ENCODE measurements around the gene LAP3.

Gene LAP3

DNA sequence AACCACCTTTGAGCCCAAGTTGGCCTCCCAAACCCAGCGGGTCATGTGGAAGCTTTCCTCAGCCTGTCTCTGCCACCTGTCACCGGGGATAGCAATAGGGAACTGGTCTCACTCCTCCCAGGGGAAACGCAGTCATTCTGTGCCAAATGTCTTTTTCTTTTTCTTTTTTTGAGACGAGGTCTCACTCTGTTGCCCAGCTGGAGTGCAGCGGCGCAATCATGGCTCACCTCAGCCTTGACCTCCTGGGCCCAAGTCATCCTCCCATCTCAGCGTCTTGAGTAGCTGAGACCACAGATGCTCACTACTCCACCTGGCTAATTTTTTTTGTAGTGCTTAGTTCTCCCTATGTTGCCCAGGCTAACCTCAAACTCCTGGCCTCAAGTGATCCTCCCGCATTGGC is 77.7 kb downstream of the LAP3 start:
- Histone ChIP-seq H3K36me3 (ENCODE audit: insufficient read depth, low read length) (no peaks in the 10 kb centered on the region), H3K9ac (ENCODE audit: low read length) (no peak overlapping the region), H3K79me2 (ENCODE audit: insufficient read depth, low read length) (no peaks in the 10 kb centered on the region), H3K4me2 (ENCODE audit: low read length) (no peak overlapping the region), H3K27ac (ENCODE audit: low read depth, low read length, poor library complexity, severe bottlenecking) (no peak overlapping the region), H2AFZ (ENCODE audit: low read length) (no peak overlapping the region), H3K27me3 (ENCODE audit: insufficient read depth, low read length) (no peaks in the 10 kb centered on the region), H4K20me1 (ENCODE audit: insufficient read depth, low read length) (no peaks in the 10 kb centered on the region), H3F3A (ENCODE audit: insufficient read depth, low read length) (no peaks in the 10 kb centered on the region), H3K9me2 (ENCODE audit: low read depth, low read length) (no peaks in the 10 kb centered on the region), H3K4me1 (ENCODE audit: insufficient read depth, low read length, severe bottlenecking) (no peaks in the 10 kb centered on the region), H3K9me3 (ENCODE audit: low read length) (no peaks in the 10 kb centered on the region), H3K4me3 (ENCODE audit: low read depth, low read length, poor library complexity, severe bottlenecking) (no peak overlapping the region)
- TF ChIP-seq, protein P1, sequence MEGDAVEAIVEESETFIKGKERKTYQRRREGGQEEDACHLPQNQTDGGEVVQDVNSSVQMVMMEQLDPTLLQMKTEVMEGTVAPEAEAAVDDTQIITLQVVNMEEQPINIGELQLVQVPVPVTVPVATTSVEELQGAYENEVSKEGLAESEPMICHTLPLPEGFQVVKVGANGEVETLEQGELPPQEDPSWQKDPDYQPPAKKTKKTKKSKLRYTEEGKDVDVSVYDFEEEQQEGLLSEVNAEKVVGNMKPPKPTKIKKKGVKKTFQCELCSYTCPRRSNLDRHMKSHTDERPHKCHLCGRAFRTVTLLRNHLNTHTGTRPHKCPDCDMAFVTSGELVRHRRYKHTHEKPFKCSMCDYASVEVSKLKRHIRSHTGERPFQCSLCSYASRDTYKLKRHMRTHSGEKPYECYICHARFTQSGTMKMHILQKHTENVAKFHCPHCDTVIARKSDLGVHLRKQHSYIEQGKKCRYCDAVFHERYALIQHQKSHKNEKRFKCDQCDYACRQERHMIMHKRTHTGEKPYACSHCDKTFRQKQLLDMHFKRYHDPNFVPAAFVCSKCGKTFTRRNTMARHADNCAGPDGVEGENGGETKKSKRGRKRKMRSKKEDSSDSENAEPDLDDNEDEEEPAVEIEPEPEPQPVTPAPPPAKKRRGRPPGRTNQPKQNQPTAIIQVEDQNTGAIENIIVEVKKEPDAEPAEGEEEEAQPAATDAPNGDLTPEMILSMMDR (IDR thresholded peaks at IDR 0.05; ENCODE audit: low read length) = no peak
- TF ChIP-seq EZH2 (IDR thresholded peaks at IDR 0.05; ENCODE audit: borderline replicate concordance, low read length) = no peak

DNA sequence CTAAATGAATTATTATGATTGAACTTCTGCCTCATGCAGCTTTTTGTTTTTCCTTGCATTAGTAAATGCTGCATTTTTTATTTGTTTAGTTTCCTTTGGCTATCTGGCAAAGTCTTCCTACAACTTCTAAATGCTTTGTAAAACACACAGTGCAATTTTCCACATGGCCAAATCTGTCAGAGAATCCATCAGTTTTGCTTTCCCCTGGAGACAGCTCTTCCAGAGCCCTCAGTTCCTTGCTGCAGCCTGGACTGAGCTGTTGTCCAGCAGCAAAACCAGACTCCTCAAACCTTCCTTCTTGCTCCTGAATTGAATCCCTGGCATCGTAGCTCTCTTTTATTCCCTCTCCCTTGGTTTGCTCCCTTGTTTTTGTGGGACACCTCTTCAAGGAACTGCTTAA is 80.1 kb downstream of the LAP3 start:
- no peak overlapping the region for H3K4me3 ChIP-seq (ENCODE audit: low read depth, low read length, poor library complexity, severe bottlenecking)
- H3K36me3 ChIP-seq (ENCODE audit: insufficient read depth, low read length) = no peaks in the 10 kb centered on the region
- H3K27me3 ChIP-seq (ENCODE audit: insufficient read depth, low read length) = no peaks in the 10 kb centered on the region
- no peak overlapping the region for H3K9ac ChIP-seq (ENCODE audit: low read length)
- H3K27ac ChIP-seq (ENCODE audit: low read depth, low read length, poor library complexity, severe bottlenecking) = no peak overlapping the region
- no peaks in the 10 kb centered on the region for H3K4me1 ChIP-seq (ENCODE audit: insufficient read depth, low read length, severe bottlenecking)
- H3F3A ChIP-seq (ENCODE audit: insufficient read depth, low read length) = no peaks in the 10 kb centered on the region
- H2AFZ ChIP-seq (ENCODE audit: low read length) = no peak overlapping the region
- no peaks in the 10 kb centered on the region for H4K20me1 ChIP-seq (ENCODE audit: insufficient read depth, low read length)
- H3K79me2 ChIP-seq (ENCODE audit: insufficient read depth, low read length) = no peaks in the 10 kb centered on the region
- H3K4me2 ChIP-seq (ENCODE audit: low read length) = no peak overlapping the region
- no peaks in the 10 kb centered on the region for H3K9me3 ChIP-seq (ENCODE audit: low read length)
- TF ChIP-seq EZH2 (IDR thresholded peaks at IDR 0.05; ENCODE audit: borderline replicate concordance, low read length) = no peak
- TF ChIP-seq, protein P1 (IDR thresholded peaks at IDR 0.05; ENCODE audit: low read length) = no peak
- H3K9me2 ChIP-seq (ENCODE audit: low read depth, low read length) = no peaks in the 10 kb centered on the region

Measured in OCI-LY1 (cell line).